Measurements from ENCODE around the gene CALCB. TPM values are rescaled to one million over a fixed set of nuclear protein-coding genes. Genes with fewer than 3 reads are reported as not detected.

CALCB gene
- 0.38 and 0.65 TPM in 2 replicates for total RNA-seq

GRCh38 chr11:15073361-15074205 is at the start of gene CALCB:
Gene CALCB, plus strand, starts transcription at chr11:15073593. Its CDS starts 1,126 bp downstream, at chr11:15074719.

GRCh38 chr11:15114501-15115475 is 41.4 kb downstream of the CALCB start, which contains the start of gene INSC:
Gene INSC, plus strand, starts transcription at chr11:15114923. Its CDS starts 34,252 bp downstream, at chr11:15149175.

Other genes with a start within 250 kb of the CALCB start
- gene CYP2R1, start 181.4 kb upstream of the CALCB start, total RNA-seq = 7.0 and 8.6 TPM in 2 replicates
- gene CALCA, start 101.2 kb upstream of the CALCB start, total RNA-seq = 0.89 TPM in 1 of 2 replicates, not detected in the other
- gene INSC, start 41.3 kb downstream of the CALCB start, total RNA-seq = 0.13 and 0.49 TPM in 2 replicates

Measured in mesangial cell (primary cell).